ENCODE measurements around the gene LY6G5C. TPM values are rescaled to one million over a fixed set of nuclear protein-coding genes. Genes with fewer than 3 reads are reported as not detected.

Gene LY6G5C
- total and polyA plus RNA-seq, 2 donors (not counting 1 experiment from before 2014, with no cell fraction given) = 0.76 to 3.4 TPM

- no peak for TF ChIP-seq EZH2 (IDR thresholded peaks at IDR 0.05; ENCODE audit: borderline replicate concordance, insufficient read depth, low read depth, low read length, poor library complexity, severe bottlenecking)
- no peak for TF ChIP-seq CTCF (IDR thresholded peaks at IDR 0.05)
- no peaks in the 10 kb centered on the region for H3K27me3 Mint-ChIP-seq
- peaks cover 8% of the 10 kb centered on the region for H4K20me1 ChIP-seq (ENCODE audit: control insufficient read depth, insufficient read depth, low read length, poor library complexity, severe bottlenecking)
- peak overlapping the region in 3 of 5 experiments; percentile 16 to 50 (median 27) for H3K4me3 ChIP-seq (ENCODE audit: control extremely low read depth in 1 of 5, extremely low read depth in 1 of 5, insufficient read depth in 1 of 5, low read depth in 2 of 5, low read length in 4 of 5)
- H3K36me3 ChIP-seq (replicated peaks in 1 of 2; ENCODE audit: control extremely low read depth in 1 of 2, control insufficient read depth in 1 of 2, extremely low read depth in 1 of 2, insufficient read depth in 2 of 2, low read length in 1 of 2) = peaks cover 1 to 35% of the 10 kb centered on the region in 2 experiments
- POLR2A ChIA-PET = interaction anchor here (0.5 to 2.3 kb wide), 15 partner anchors 10 to 1557 kb away, joined by 3 to 36 read pairs (median 4); partner anchors contain the start of genes ABHD16A, BAG6, CLIC1 and HSPA1B
- H3K4me1 ChIP-seq (ENCODE audit: control insufficient read depth in 2 of 2, insufficient read depth in 2 of 2, low read length in 2 of 2) = peaks cover 43 to 58% of the 10 kb centered on the region in 2 donors
- intact Hi-C loops (cut with micrococcal nuclease) = loop anchor here (1.0 to 2.0 kb wide), 4 partner anchors 66 to 136 kb away; partner anchors contain the start of genes C6orf47 and NEU1
- WGBS (ENCODE audit: insufficient coverage) = 92% methylated on average over 3 of the region's 7 CpGs
- peak overlapping the region; percentile 78 to 82 for H3K27ac ChIP-seq (ENCODE audit: low read length in 2 of 2)
- DNase-seq (peak; percentile 89), ATAC-seq (ENCODE audit: low read depth) (peak; percentile 71)
- peaks cover 22% of the 10 kb centered on the region for H3K79me2 ChIP-seq (ENCODE audit: control insufficient read depth, insufficient read depth, low read length)
- H3K9me3 ChIP-seq (ENCODE audit: control extremely low read depth in 1 of 3, control insufficient read depth in 2 of 3, insufficient read depth in 1 of 3, low read length in 2 of 3) = no peaks in the 10 kb centered on the region
- peak overlapping the region; percentile 42 for H3K9ac ChIP-seq (ENCODE audit: low read length)
- CTCF ChIA-PET = interaction anchor here (0.5 to 6.3 kb wide), 27 partner anchors 11 to 225 kb away, joined by 3 to 90 read pairs (median 4); partner anchors contain the start of genes ABHD16A, APOM, CLIC1 and LY6G5C
- H3K27ac Mint-ChIP-seq = peak overlapping the region; percentile 95
- H3K4me2 ChIP-seq (replicated peaks; ENCODE audit: low read depth, low read length, poor library complexity, severe bottlenecking) = peak overlapping the region; percentile 88
- no peaks in the 10 kb centered on the region for H3K9me3 Mint-ChIP-seq (ENCODE audit: insufficient read depth)
- peaks cover 73% of the 10 kb centered on the region for H3K4me1 Mint-ChIP-seq
- H3K27me3 ChIP-seq (replicated peaks in 1 of 4; ENCODE audit: control extremely low read depth in 1 of 4, control insufficient read depth in 3 of 4, insufficient read depth in 4 of 4, low read length in 3 of 4) = no peaks in the 10 kb centered on the region
- H2AFZ ChIP-seq (ENCODE audit: insufficient read depth, low read depth, low read length, poor library complexity, severe bottlenecking) = peak overlapping the region; percentile 71
- H3K4me3 Mint-ChIP-seq = peak overlapping the region; percentile 99
Observed at GRCh38 chr6:31727034-31727716, 46.3 kb upstream of the LY6G5C start.

Measured in B cell (primary cell).